Mesenchymal stem cell (in vitro differentiated cells and primary cell): ENCODE measurements around the gene NPHP4.

ENCODE experiments used
- DNase-seq: peaks from one replicate; pipeline ENCODE4 v3.0.0-alpha.2; 2013
- H2AFZ ChIP-seq: one replicate; pipeline ENCODE4 v1.6.1; 2013; ENCODE audit warnings: low read depth, mild to moderate bottlenecking, control low read depth, inconsistent platforms, low read length, moderate library complexity
- H2AK5ac ChIP-seq: 2 replicates; pipeline ENCODE4 v1.6.1; 2013; ENCODE audit warnings: low read length, moderate library complexity, mild to moderate bottlenecking, inconsistent platforms; ENCODE audit not compliant: severe bottlenecking
- H2BK120ac ChIP-seq: one replicate; pipeline ENCODE4 v1.6.1; 2013; ENCODE audit warnings: low read depth, mild to moderate bottlenecking, inconsistent platforms, low read length, moderate library complexity
- H2BK12ac ChIP-seq, 2 experiments: one replicate each; pipeline ENCODE4 v1.6.1; 2013; ENCODE audit warnings: inconsistent platforms in 2 of 2, low read length in 2 of 2, mild to moderate bottlenecking in 2 of 2, moderate library complexity in 2 of 2, control low read depth in 1 of 2
- H2BK15ac ChIP-seq: one replicate; pipeline ENCODE4 v1.6.1; 2013; ENCODE audit warnings: mild to moderate bottlenecking, low read depth, inconsistent platforms; ENCODE audit not compliant: poor library complexity, severe bottlenecking
- H2BK5ac ChIP-seq: 2 replicates; pipeline ENCODE4 v1.6.1; 2013; ENCODE audit warnings: low read depth, mild to moderate bottlenecking, low read length, control low read depth, inconsistent platforms; ENCODE audit not compliant: poor library complexity, severe bottlenecking
- H3K14ac ChIP-seq, 2 experiments: one replicate each; pipeline ENCODE4 v1.6.1; 2013; ENCODE audit warnings: inconsistent platforms in 2 of 2, low read length in 2 of 2, control low read depth in 1 of 2, mild to moderate bottlenecking in 1 of 2, moderate library complexity in 1 of 2
- H3K18ac ChIP-seq, 2 experiments: one replicate each; pipeline ENCODE4 v1.6.1; 2013; ENCODE audit warnings: inconsistent platforms in 2 of 2, low read length in 2 of 2, control low read depth in 1 of 2, low read depth in 1 of 2, mild to moderate bottlenecking in 1 of 2
- H3K23ac ChIP-seq, 2 experiments: one replicate each; pipeline ENCODE4 v1.6.1; 2013; ENCODE audit warnings: inconsistent platforms in 2 of 2, low read length in 2 of 2, mild to moderate bottlenecking in 2 of 2, moderate library complexity in 2 of 2, control low read depth in 1 of 2
- H3K27ac ChIP-seq: 2 replicates; pipeline ENCODE4 v1.5.1; 2013; ENCODE audit warnings: mild to moderate bottlenecking, moderate library complexity, low read length, control low read depth, inconsistent platforms; ENCODE audit not compliant: poor library complexity, severe bottlenecking
- H3K27me3 ChIP-seq, 2 experiments: 2 replicates each; pipeline versions ENCODE4 v1.6.1 to v1.7.0; 2013; ENCODE audit warnings: low read length in 2 of 2, mild to moderate bottlenecking in 2 of 2, moderate library complexity in 2 of 2, control low read depth in 1 of 2, inconsistent platforms in 1 of 2; ENCODE audit not compliant: control insufficient read depth in 1 of 2, insufficient read depth in 1 of 2
- H3K36me3 ChIP-seq, 2 experiments: 2 replicates each; pipeline versions ENCODE4 v1.6.1 to v1.7.0; 2013; ENCODE audit warnings: low read length in 2 of 2, control low read depth in 1 of 2, inconsistent platforms in 1 of 2, low read depth in 1 of 2, mild to moderate bottlenecking in 1 of 2; ENCODE audit not compliant: insufficient read depth in 2 of 2, control insufficient read depth in 1 of 2
- H3K4ac ChIP-seq, 2 experiments: one replicate each; pipeline ENCODE4 v1.6.1; 2013; ENCODE audit warnings: inconsistent platforms in 2 of 2, low read length in 2 of 2, mild to moderate bottlenecking in 2 of 2, moderate library complexity in 2 of 2, control low read depth in 1 of 2, low read depth in 1 of 2
- H3K4me1 ChIP-seq: 2 replicates; pipeline ENCODE4 v1.6.1; 2013; ENCODE audit warnings: low read depth, low read length, control low read depth; ENCODE audit not compliant: control insufficient read depth, insufficient read depth
- H3K4me2 ChIP-seq: 2 replicates; pipeline ENCODE4 v1.6.1; 2013; ENCODE audit warnings: low read length, mild to moderate bottlenecking, inconsistent platforms; ENCODE audit not compliant: poor library complexity, severe bottlenecking
- H3K4me3 ChIP-seq, 2 experiments: 2 replicates each; pipeline versions ENCODE4 v1.5.1 to v1.7.0; 2013; ENCODE audit warnings: low read length in 2 of 2, mild to moderate bottlenecking in 2 of 2, control low read depth in 1 of 2, low read depth in 1 of 2; ENCODE audit not compliant: insufficient read depth in 1 of 2
- H3K79me1 ChIP-seq: replicated peaks from 2 replicates; pipeline ENCODE4 v1.6.1; 2013; ENCODE audit warnings: mild to moderate bottlenecking, control low read depth, low read length, inconsistent platforms; ENCODE audit not compliant: poor library complexity, severe bottlenecking
- H3K9ac ChIP-seq: 2 replicates; pipeline ENCODE4 v1.7.0; 2013; ENCODE audit warnings: mild to moderate bottlenecking, low read length, moderate library complexity
- H3K9me3 ChIP-seq: 2 replicates; pipeline ENCODE4 v1.7.0; 2013; ENCODE audit warnings: mild to moderate bottlenecking, low read length; ENCODE audit not compliant: control insufficient read depth
- H4K8ac ChIP-seq: one replicate; pipeline ENCODE4 v1.6.1; 2013; ENCODE audit warnings: inconsistent platforms, mild to moderate bottlenecking, low read length, moderate library complexity
- H4K91ac ChIP-seq: one replicate; pipeline ENCODE4 v1.6.1; 2013; ENCODE audit warnings: mild to moderate bottlenecking, low read length, inconsistent platforms
- WGBS: methylation state at CpG from one replicate; pipeline ENCODE4 v1.1.7; 2013; ENCODE audit warnings: mixed read lengths; 5-methylcytosine and 5-hydroxymethylcytosine counted together

The NPHP4 gene

GRCh38 chr1:5915587-5916571, 76.3 kb downstream of the NPHP4 start:
- H2AFZ ChIP-seq = no peak overlapping the region
- H3K4me3 ChIP-seq = no peak overlapping the region
- H2BK5ac ChIP-seq = no peak overlapping the region
- no peak overlapping the region for H4K8ac ChIP-seq
- no peaks in the 10 kb centered on the region for H3K9me3 ChIP-seq
- H3K9ac ChIP-seq = no peak overlapping the region
- H3K36me3 ChIP-seq = peaks cover 0 to 11% of the 10 kb centered on the region in 2 experiments
- no peak overlapping the region for H3K27ac ChIP-seq
- no peak overlapping the region for H2BK15ac ChIP-seq
- peak; percentile 52 for DNase-seq
- 71% methylated on average over 8 of the region's 11 CpGs for WGBS
- H2BK12ac ChIP-seq = no peak overlapping the region
- no peak overlapping the region for H4K91ac ChIP-seq
- no peak overlapping the region for H3K23ac ChIP-seq
- H3K27me3 ChIP-seq = no peaks in the 10 kb centered on the region
- peaks cover 13% of the 10 kb centered on the region for H3K4me1 ChIP-seq
- no peak overlapping the region for H3K14ac ChIP-seq
- H3K4me2 ChIP-seq = no peak overlapping the region
- H3K18ac ChIP-seq = no peak overlapping the region
- peaks cover 2% of the 10 kb centered on the region for H3K79me1 ChIP-seq
- no peak overlapping the region for H2AK5ac ChIP-seq
- H2BK120ac ChIP-seq = no peak overlapping the region
- H3K4ac ChIP-seq = no peak overlapping the region

GRCh38 chr1:5914676-5915365, 77.4 kb downstream of the NPHP4 start:
- Histone ChIP-seq H2AFZ (no peak overlapping the region), H3K4me1 (peaks cover 13% of the 10 kb centered on the region), H3K18ac (no peak overlapping the region), H3K27ac (no peak overlapping the region), H3K4me2 (no peak overlapping the region), H4K8ac (no peak overlapping the region), H2AK5ac (no peak overlapping the region), H3K79me1 (peaks cover 2% of the 10 kb centered on the region), H4K91ac (no peak overlapping the region), H2BK5ac (no peak overlapping the region), H3K36me3 (peaks cover 0 to 11% of the 10 kb centered on the region in 2 experiments), H2BK15ac (no peak overlapping the region), H3K14ac (peak overlapping the region in 1 of 2 experiments; percentile 23), H3K4ac (no peak overlapping the region), H2BK12ac (no peak overlapping the region), H3K4me3 (no peak overlapping the region), H3K27me3 (no peaks in the 10 kb centered on the region), H3K9me3 (no peaks in the 10 kb centered on the region), H3K9ac (no peak overlapping the region), H3K23ac (no peak overlapping the region), H2BK120ac (no peak overlapping the region)
- DNase-seq = no peak
- WGBS = 90% methylated on average over 14 of the region's 14 CpGs

- Histone ChIP-seq H3K4me2 (no peak overlapping the region), H3K79me1 (peaks cover 2% of the 10 kb centered on the region), H3K36me3 (peaks cover 0 to 14% of the 10 kb centered on the region in 2 experiments), H3K9ac (no peak overlapping the region), H2AK5ac (no peak overlapping the region), H2AFZ (no peak overlapping the region), H3K18ac (no peak overlapping the region), H2BK120ac (no peak overlapping the region), H4K91ac (no peak overlapping the region), H3K23ac (no peak overlapping the region), H3K14ac (no peak overlapping the region), H2BK15ac (no peak overlapping the region), H4K8ac (no peak overlapping the region), H3K4ac (no peak overlapping the region), H3K9me3 (no peaks in the 10 kb centered on the region), H2BK12ac (no peak overlapping the region), H3K27me3 (no peaks in the 10 kb centered on the region), H3K4me3 (no peak overlapping the region), H3K4me1 (peaks cover 13% of the 10 kb centered on the region), H2BK5ac (no peak overlapping the region), H3K27ac (no peak overlapping the region)
- 99% methylated on average over 9 of the region's 10 CpGs for WGBS
- no peak for DNase-seq
Measured at GRCh38 chr1:5913876-5914275, 78.3 kb downstream of the NPHP4 start.
